ENCODE data around the gene GOLGA6L10. TPM values are rescaled to one million over a fixed set of nuclear protein-coding genes. Genes with fewer than 3 reads are reported as not detected.

Gene GOLGA6L10
- total and polyA plus RNA-seq, 2 of the 4 experiments (the other 2 are of a cell fraction), result under 0.01 to 0.79 TPM

GRCh38 chr15:82298032-82298431, 51.2 kb downstream of the GOLGA6L10 start:
- no TSS peak for BruUV-seq (replicated peaks)
- Histone ChIP-seq H2BK5ac (ENCODE audit: low read depth, low read length, poor library complexity, severe bottlenecking) (no peak overlapping the region), H2BK120ac (ENCODE audit: low read depth, low read length) (no peak overlapping the region), H2AFZ (replicated peaks; ENCODE audit: low read length, poor library complexity) (no peak overlapping the region), H3K9me1 (ENCODE audit: insufficient read depth, low read length) (no peaks in the 10 kb centered on the region; the same call in 1 of the 2 replicates), H4K20me1 (ENCODE audit: insufficient read depth, low read length) (no peaks in the 10 kb centered on the region), H3K79me1 (ENCODE audit: low read depth in 1 of 2, low read length in 2 of 2) (no peaks in the 10 kb centered on the region), H2AK9ac (replicated peaks; ENCODE audit: low read depth, low read length, poor library complexity) (no peak overlapping the region), H3K14ac (replicated peaks; ENCODE audit: low read depth, low read length) (no peak overlapping the region), H3K4me3 (ENCODE audit: insufficient read depth, low read depth, low read length) (no peak overlapping the region), H3K4ac (ENCODE audit: low read depth, low read length) (no peak overlapping the region), H2BK20ac (ENCODE audit: low read depth, low read length) (no peak overlapping the region), H3K23ac (ENCODE audit: low read depth, low read length) (no peak overlapping the region), H3K36me3 (ENCODE audit: control insufficient read depth, insufficient read depth, low read length) (no peaks in the 10 kb centered on the region), H3K56ac (ENCODE audit: extremely low read depth, insufficient read depth, low read length) (no peak overlapping the region), H3K9ac (ENCODE audit: low read depth, low read length) (no peak overlapping the region), H3K9me3 (ENCODE audit: control insufficient read depth, insufficient read depth, low read length) (no peaks in the 10 kb centered on the region), H2AK5ac (ENCODE audit: low read depth, low read length) (no peak overlapping the region), H4K5ac (ENCODE audit: low read depth, low read length) (no peak overlapping the region), H3K27ac (ENCODE audit: insufficient read depth, low read length) (no peak overlapping the region), H3K27me3 (ENCODE audit: control insufficient read depth, insufficient read depth, low read length) (peaks cover 12% of the 10 kb centered on the region), H4K8ac (ENCODE audit: low read depth in 2 of 2, low read length in 2 of 2) (no peak overlapping the region), H4K91ac (ENCODE audit: insufficient read depth, low read depth, low read length) (no peak overlapping the region), H3K4me1 (ENCODE audit: control insufficient read depth, insufficient read depth, low read length) (no peaks in the 10 kb centered on the region), H2BK15ac (ENCODE audit: low read depth, low read length) (no peak overlapping the region), H3K4me2 (ENCODE audit: low read depth, low read length) (no peak overlapping the region), H3K18ac (ENCODE audit: low read depth, low read length) (no peak overlapping the region)
- CTCF ChIA-PET, result interaction anchor here (1.0 kb wide), 1 partner anchor 13 kb away, joined by 4 read pairs; no protein-coding TSS in a partner anchor
- POLR2A ChIA-PET (ENCODE audit: unreplicated experiment), result no interaction called here
- 100% methylated on average over 1 of the region's 13 CpGs; no CpG with 5 or more reads in 1 of the 2 experiments for WGBS, 2 experiments (ENCODE audit: extremely low coverage in 2 of 2, insufficient read length in 1 of 2)
- DNase-seq (no peak), ATAC-seq (ENCODE audit: low read depth) (no peak)
- dilution Hi-C loops (cut with HindIII; ENCODE audit: low sequenced_read_pairs, unreplicated experiment) (no loop called here), intact Hi-C loops (cut with micrococcal nuclease) (no loop called here), in situ Hi-C loops (cut with MboI; ENCODE audit: low sequenced_read_pairs) (no loop called here)
- TF ChIP-seq MXI1 (IDR thresholded peaks at IDR 0.05; ENCODE audit: borderline replicate concordance, low read depth, low read length) (no peak), RCOR1 (IDR thresholded peaks at IDR 0.05; ENCODE audit: insufficient replicate concordance, low read length) (no peak), ELK1 (IDR thresholded peaks at IDR 0.05; ENCODE audit: borderline replicate concordance, low read depth, low read length) (no peak), RAD21 (IDR thresholded peaks at IDR 0.05; ENCODE audit: low read length) (no peak)
- TF ChIP-seq, protein P1, sequence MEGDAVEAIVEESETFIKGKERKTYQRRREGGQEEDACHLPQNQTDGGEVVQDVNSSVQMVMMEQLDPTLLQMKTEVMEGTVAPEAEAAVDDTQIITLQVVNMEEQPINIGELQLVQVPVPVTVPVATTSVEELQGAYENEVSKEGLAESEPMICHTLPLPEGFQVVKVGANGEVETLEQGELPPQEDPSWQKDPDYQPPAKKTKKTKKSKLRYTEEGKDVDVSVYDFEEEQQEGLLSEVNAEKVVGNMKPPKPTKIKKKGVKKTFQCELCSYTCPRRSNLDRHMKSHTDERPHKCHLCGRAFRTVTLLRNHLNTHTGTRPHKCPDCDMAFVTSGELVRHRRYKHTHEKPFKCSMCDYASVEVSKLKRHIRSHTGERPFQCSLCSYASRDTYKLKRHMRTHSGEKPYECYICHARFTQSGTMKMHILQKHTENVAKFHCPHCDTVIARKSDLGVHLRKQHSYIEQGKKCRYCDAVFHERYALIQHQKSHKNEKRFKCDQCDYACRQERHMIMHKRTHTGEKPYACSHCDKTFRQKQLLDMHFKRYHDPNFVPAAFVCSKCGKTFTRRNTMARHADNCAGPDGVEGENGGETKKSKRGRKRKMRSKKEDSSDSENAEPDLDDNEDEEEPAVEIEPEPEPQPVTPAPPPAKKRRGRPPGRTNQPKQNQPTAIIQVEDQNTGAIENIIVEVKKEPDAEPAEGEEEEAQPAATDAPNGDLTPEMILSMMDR (conservative IDR thresholded peaks at IDR 0.05; ENCODE audit: low read depth, low read length), result no peak
